GM19193 (cell line): Measurements from ENCODE around the gene KCNJ10.
A peak's percentile ranks its signal among the peaks of the same experiment; 100 is the strongest.

Source experiments
- POLR2A ChIP-seq: IDR thresholded peaks from 4 replicates; pipeline ENCODE4 v1.6.1; 2011; ENCODE audit not compliant: insufficient read depth, insufficient read length; ENCODE audit errors: extremely low read depth

Gene KCNJ10

DNA sequence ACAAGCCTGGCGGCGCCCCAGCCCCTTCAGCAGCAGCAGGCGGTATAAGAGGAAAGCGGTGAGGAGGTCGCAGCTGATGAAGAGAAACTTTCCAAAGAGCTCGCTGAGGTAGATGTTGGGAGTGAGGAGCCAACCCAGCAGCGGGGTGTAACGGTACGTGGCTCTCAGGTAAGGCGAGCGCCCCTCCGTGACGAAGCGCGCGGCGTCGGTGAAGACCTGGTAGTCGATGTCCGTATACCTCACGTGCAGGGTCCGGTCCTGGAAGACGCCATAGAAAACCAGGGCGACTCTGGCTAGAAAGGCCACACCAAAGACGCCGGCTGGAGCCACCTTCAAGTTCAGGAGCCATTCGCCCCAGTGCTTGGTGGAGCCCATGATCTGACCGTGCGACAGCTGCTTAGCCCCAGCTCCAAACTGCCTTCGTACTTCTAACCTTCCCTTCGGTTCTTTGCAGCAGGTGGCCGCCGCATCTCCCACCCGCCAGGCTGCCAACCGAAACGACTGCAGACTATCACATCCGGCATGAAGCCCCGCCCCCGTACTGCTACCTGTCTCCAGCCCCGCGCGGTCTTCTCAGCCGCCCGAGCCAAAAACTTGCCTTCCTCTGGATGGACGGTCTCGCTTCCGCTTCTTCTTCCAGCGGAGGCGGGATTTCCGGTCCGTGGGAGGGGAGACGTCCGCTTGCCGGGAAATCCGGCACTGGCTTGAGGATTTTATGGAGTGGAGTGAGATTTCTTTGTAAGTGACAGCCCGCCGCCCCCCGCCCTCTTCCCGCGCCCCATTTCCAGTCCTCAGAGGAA lies 38.4 kb downstream of the KCNJ10 start, which contains the start of gene PIGM:
TSS of gene PIGM (minus strand) at position 626 of the 800 bp plus-strand sequence. CDS start at position 375, 251 bp downstream.
- TF ChIP-seq POLR2A = peak; percentile 77

DNA sequence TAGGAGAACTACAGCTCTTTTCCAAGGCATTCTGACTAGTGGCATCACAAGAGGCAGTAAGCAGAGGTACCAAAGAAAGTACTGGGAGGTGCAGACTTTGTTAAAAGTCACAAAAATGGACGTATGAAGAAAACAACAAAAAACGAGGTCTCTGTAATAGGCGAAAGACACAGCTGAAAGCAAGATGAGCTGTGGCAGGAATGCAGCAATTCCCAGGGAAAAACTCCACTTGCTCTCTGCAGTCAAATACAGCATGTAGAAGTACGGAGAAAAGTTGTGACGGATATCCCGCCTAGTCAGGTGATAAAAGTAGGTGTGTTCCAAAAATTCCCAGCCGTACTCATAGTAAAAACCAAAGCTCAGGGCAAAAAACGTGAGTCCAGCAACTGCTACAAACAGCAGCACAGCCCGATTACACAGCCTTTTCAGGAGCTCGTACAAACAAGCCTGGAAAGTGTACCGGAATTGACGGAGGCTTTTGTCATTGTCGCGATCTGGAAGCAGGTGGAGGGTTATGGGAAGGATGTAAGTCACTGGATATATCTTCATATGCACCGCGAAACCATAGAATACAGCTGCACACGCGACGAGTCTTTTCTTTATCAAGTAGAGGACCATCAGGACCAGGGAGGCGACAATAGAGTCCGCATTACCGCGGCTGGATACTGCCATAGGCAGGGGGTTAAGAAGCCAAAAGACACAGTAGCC lies 39.1 kb downstream of the KCNJ10 start:
- TF ChIP-seq POLR2A = no peak

DNA sequence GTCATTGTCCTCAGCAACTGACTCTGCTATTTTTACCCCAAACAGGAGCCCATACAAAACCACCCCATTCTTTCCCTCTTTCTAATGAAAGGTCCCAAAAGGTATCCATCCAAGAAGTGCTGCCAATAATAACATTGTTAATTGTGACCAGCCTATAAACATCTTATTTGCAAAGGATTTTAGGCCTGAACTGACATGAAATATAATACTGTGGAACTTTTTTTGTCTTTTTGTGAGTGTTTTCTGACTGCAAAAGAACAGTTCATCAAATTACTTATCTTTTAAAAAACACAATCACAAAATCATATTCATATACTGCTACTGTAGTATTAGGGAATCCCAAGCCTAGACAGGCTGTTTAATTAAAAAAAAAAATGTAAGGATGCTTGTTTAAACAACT lies 41.5 kb downstream of the KCNJ10 start:
- TF ChIP-seq POLR2A = no peak

DNA sequence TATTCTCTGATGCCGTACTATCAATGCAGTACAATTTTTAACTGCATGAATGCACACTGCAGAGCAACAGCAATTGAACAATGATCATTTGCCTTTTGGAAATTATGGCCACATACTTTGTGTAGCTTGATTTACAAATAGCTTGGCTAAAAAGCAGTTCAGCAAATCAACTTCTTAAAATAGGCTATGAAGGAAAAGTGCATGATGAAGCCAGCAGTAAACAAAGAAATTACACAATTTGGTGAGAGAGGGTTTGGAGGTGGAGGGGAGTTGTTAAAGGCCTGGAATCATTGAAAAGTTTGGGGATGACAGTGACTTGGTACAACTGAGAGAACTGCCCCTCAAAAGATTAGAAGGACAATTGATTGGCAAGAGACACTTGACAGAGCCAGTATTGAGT lies 44.6 kb downstream of the KCNJ10 start:
- no peak for TF ChIP-seq POLR2A

DNA sequence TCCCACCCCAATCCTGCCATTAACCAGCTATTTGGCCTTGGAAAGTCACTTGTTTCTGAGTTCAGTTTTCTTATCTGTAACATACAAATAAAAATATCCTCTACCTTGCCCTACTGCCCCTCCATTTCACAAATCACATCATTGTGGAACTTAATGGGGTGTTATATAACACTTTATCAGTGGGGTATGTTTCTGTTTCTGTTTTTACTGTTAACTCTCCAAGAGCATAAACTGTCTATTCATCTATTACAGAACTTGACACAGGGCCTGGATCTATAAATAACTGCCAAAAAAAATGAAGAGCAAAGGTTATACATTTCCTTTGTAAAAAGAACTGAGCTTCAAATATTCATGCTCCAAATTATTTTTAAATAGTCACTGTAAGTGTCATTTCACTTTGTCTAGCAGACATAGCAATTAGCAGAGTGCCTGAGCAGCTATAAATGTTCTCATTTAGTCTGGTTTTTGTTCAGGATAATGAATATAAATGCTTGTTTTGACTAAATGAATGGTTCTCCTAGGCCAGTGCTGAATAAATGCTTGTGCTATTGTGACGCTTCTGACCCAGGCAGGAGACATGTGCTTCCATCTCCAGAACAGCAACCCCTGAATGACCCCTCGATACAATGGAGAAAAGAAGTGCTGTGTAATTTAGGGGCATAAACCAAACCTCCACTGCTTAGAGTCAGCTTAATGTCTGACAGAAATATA lies 45.6 kb downstream of the KCNJ10 start:
- TF ChIP-seq POLR2A = no peak

DNA sequence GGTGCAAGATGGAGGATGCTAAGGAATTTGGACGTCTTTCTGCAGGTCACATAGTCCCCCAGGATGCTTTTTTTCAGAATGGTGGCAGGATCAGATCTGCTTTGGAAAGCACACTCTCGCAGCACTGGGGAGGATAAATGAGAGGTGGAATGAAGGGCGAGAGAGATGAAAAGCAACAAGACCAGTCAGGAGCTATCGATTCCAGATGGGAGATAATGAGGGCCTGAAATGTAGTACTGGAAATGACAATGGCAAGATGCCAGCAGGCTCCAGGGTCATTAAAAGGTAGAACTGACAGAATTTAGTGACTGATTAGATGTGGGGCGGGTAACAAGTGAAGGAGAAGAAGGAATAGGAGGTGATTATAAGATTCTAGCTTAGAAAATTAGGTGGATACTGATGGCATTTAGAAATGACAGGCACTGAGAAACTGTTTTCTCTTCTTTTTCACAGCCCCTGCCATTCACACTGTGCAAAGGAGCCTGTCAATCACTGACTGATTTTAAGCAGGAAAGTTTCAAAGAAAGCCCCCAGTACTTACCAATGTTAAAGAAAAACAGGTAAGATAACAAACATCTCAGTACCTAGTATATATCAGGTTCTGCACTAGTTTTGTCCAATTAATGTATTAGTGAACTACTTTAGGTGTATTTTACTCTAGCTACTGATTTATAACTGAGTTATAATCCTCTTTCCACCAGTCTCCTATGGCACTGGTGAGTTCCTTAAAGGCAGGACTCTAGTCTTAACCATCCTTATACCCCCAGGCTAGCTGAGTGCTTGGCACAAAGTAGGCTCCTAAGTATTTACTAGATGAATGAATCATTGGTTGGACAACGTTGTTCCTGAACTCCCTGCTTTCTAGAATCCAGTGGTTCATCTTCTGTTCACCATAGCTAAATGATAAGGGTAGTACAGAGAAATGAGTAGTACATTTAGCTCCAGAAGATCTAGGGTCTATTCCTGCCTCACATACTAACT lies 47.3 kb downstream of the KCNJ10 start:
- TF ChIP-seq POLR2A = no peak

DNA sequence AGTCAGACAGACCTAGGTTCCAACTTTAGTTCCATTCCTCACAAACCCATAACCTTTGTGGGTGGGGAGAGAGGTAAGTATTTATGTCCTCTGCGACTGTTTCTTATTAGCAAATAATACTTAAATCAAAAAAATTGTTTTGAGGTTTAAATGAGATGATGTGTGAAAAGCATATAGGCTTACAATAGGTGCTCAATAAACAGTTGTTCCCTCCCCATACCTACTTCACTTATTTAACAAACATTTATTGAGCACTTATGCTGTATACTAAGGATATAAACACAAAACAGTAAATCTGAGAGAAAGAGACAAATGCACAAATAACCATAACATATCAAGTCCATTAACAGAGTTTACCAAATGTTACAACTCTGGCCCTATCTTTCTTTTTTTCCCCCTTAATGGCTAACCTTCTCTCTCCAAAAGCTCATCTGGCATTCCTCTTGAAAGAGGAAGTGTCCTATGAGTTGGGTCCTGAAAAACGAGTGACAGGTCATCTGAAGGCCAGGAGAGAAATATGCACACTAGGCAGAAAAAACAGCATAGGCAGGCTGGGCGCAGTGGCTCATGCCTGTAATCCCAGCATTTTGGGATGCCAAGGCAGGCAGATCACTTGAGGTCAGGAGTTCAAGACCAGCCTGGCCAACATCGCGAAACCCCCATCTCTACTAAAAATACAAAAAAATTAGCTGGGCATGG lies 48.4 kb downstream of the KCNJ10 start:
- TF ChIP-seq POLR2A = no peak

DNA sequence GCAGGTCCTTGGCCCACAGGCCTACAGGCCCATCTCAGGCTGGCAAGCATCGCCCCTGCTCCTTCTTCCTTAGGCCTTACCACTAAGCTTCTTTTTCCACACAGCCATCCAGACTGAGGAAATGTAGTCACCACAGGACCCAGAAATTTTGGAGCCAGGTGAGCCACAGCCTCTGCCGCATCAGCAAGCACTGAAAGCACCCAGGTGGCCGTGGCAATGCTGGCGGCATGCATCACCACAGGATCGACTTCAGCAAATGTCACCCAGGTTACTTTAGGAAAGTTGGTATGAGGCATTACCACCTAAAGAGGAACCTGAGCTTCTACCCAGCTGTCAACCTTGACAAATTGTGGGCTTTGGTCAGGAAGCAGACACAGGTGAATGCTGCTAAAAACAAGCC lies 49.8 kb downstream of the KCNJ10 start:
- TF ChIP-seq POLR2A = no peak

DNA sequence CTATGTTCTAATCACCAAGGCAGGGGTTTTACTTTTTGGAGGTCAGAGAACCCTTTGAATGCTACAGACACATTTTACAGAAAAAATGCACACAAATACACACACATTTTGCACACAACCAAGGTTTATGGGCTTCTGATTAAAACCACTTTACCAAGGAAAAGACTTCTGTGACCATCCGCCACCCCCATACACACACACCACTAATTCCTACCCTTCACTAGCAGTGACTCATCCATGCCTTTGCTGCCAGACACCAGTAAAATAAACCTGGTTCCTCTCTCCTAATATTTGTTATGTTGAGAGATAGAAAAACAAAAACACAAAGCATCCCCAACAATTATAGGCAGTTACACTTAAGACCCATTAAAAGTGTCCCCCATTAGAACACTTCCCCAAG lies 51.1 kb downstream of the KCNJ10 start:
- TF ChIP-seq POLR2A = no peak

DNA sequence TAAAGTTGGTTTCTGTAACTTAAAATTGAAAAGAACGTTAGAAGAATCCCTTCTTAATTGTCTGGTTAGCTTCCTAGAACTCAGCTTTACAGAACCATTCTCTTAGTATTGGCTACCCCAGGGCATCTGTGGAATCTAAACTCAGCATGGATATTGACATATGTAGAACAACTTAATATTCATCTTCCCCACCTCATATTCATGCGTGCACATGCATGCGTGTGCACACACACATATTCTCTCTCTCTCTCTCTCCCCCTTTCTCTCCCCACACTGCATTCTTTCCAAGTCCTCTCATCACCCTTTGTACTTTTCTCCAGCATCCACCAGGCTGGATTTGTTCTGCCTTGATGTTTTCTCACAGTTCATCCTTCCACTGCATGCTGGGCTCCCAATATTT lies 51.6 kb downstream of the KCNJ10 start:
- no peak for TF ChIP-seq POLR2A

DNA sequence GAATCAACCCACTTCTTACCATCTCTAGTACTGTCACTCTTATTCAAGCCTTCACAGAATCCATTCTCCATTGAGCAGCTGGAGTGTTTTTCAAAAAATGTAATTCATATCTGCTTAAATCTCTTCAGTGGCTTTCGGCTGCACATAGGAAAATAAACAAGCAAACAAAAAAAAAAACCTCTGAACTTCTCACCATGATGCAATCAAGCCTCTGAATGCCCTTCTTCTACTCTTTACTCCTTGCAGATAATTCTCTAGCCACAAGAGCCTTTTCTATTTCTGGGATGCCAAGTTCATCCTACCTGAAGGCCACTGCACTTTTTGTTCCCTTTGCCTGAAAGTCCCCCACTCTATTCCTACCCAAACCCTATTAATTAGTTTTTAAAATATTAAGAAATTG lies 52.4 kb downstream of the KCNJ10 start:
- TF ChIP-seq POLR2A = no peak

DNA sequence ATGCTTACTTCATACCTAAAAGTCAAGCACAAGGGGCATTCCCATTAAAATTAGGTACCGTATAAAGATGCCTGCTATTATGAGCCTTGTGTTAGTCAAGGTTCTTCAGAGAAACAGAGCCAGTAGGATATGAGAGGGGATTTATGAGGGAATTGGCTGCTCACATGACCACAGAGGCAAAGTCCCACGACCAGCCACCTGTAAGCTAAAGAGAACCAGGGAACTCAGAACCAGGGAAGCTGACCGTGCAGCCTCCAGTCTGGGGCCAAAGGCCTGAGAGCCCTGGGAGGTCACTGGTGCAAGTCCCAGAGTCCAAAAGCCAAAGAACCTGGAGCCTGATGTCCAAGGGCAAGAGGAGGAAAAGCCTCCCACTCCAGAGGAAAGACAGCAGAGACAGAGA lies 58.2 kb downstream of the KCNJ10 start:
- no peak for TF ChIP-seq POLR2A

DNA sequence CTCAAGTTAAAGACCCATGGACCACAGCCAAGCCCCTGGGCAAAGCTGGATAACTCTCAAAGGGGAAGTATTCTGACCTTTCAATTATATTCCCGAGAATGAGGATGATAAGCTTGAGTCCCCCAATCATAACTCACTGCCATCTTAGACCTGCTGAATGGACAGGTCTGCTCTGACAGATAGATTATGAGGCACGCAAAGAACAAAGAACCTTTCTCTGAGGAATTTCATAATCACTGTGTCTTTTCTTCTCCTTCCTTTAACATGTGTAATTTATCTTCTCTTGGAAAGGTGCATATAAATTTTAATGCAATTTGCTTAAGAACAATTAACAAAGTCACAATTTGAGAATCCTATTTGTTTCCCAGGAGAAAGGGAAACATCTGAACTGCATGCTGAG lies 60.2 kb downstream of the KCNJ10 start:
- no peak for TF ChIP-seq POLR2A

DNA sequence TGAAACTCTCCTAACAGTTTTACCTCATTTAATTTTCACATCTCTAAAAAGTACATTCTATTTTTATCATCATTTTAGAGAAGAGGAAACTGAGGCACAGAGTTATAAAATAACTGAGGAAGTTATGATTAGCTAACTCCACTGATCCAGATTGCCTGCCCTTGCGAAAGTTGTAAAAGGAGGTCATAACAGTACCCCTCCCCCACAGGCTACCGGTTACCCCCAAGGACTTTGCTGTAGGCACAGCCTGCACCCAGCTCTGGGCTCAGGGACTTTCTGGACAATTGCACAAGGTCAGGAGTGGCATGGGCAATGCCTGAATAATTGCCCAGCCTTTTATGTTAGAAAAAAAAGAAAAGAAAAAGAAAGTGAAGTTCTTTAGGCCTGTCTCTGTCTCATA lies 60.9 kb downstream of the KCNJ10 start:
- no peak for TF ChIP-seq POLR2A
